Activated CD4-positive, alpha-beta T cell treated with anti-CD3 and anti-CD28 coated beads, Interleukin-2, amount 10 ng/mL, durations not matched to agents 7 days and 5 days (primary cell): Measurements from ENCODE around the gene SCARF1. TPM values are rescaled to one million over a fixed set of nuclear protein-coding genes. Genes with fewer than 3 reads are reported as not detected.

Experiments used
- CTCF ChIA-PET: fragments of 350-600 bp; sonication (Branson Sonifier 250); formaldehyde crosslinking; loops from one replicate; lab custom pipeline; 2021; ENCODE audit warnings: antibody characterized with exemption; lab: Charles Lee
- POLR2A ChIA-PET: fragments of 350-600 bp; sonication (Branson Sonifier 250); formaldehyde crosslinking; loops from one replicate; lab custom pipeline; 2021; ENCODE audit warnings: antibody characterized with exemption; lab: Charles Lee
- DNase-seq: peaks from one replicate; pipeline ENCODE4 v3.0.0-alpha.2; 2020
- H3K27ac Mint-ChIP-seq: one replicate; pipeline ENCODE4 v1.8.0; 2021; ENCODE audit warnings: mild to moderate bottlenecking, moderate library complexity, mixed read lengths
- H3K27me3 Mint-ChIP-seq: one replicate; pipeline ENCODE4 v1.8.0; 2021; ENCODE audit warnings: mixed read lengths
- H3K36me3 Mint-ChIP-seq: one replicate; pipeline ENCODE4 v1.8.0; 2021; ENCODE audit warnings: low read depth, mixed read lengths
- H3K4me1 Mint-ChIP-seq: one replicate; pipeline ENCODE4 v1.8.0; 2021; ENCODE audit warnings: mixed read lengths
- H3K4me3 Mint-ChIP-seq: one replicate; pipeline ENCODE4 v1.8.0; 2021; ENCODE audit warnings: mild to moderate bottlenecking, moderate library complexity, mixed read lengths
- H3K9me3 Mint-ChIP-seq: one replicate; pipeline ENCODE4 v1.8.0; 2021; ENCODE audit warnings: mixed read lengths
- total RNA-seq, 2 experiments: library from RNA; stranded (reverse); gene quantifications; one replicate each; pipeline ENCODE4 v1.2.3, GENCODE V29; 2021

The SCARF1 gene
- total RNA-seq, 2 experiments from 2014 or later = 0.87 to 1.0 TPM

GRCh38 chr17:1601571-1601970 is 44.0 kb downstream of the SCARF1 start:
- Mint-ChIP-seq H3K27me3 (no peaks in the 10 kb centered on the region), H3K36me3 (no peaks in the 10 kb centered on the region), H3K4me1 (no peaks in the 10 kb centered on the region), H3K9me3 (peaks cover 5% of the 10 kb centered on the region), H3K27ac (no peak overlapping the region), H3K4me3 (no peak overlapping the region)
- ChIA-PET CTCF (no interaction called here), POLR2A (no interaction called here)
- no peak for DNase-seq

- Mint-ChIP-seq H3K27ac (no peak overlapping the region), H3K9me3 (peaks cover 5% of the 10 kb centered on the region), H3K4me1 (no peaks in the 10 kb centered on the region), H3K4me3 (no peak overlapping the region), H3K27me3 (no peaks in the 10 kb centered on the region), H3K36me3 (no peaks in the 10 kb centered on the region)
- CTCF ChIA-PET = interaction anchor here (0.6 kb wide), 1 partner anchor 95 kb away, joined by 3 read pairs; no protein-coding TSS in a partner anchor
- POLR2A ChIA-PET = no interaction called here
- no peak for DNase-seq
These were observed 47.0 kb downstream of the SCARF1 start for GRCh38 chr17:1598399-1599095.

GRCh38 chr17:1597861-1598342 is 47.6 kb downstream of the SCARF1 start:
- ChIA-PET CTCF (interaction anchor here (0.6 kb wide), 1 partner anchor 96 kb away, joined by 3 read pairs; no protein-coding TSS in a partner anchor), POLR2A (no interaction called here)
- Mint-ChIP-seq H3K4me1 (peaks cover 3% of the 10 kb centered on the region), H3K27me3 (no peaks in the 10 kb centered on the region), H3K9me3 (peaks cover 5% of the 10 kb centered on the region), H3K36me3 (no peaks in the 10 kb centered on the region), H3K27ac (no peak overlapping the region), H3K4me3 (no peak overlapping the region)
- no peak for DNase-seq

GRCh38 chr17:1593630-1593931 is 52.0 kb downstream of the SCARF1 start:
- peaks cover 6% of the 10 kb centered on the region for H3K4me1 Mint-ChIP-seq
- H3K9me3 Mint-ChIP-seq = no peaks in the 10 kb centered on the region
- ChIA-PET CTCF (no interaction called here), POLR2A (no interaction called here)
- no peak overlapping the region for H3K27ac Mint-ChIP-seq
- H3K36me3 Mint-ChIP-seq = no peaks in the 10 kb centered on the region
- H3K4me3 Mint-ChIP-seq = no peak overlapping the region
- H3K27me3 Mint-ChIP-seq = no peaks in the 10 kb centered on the region
- no peak for DNase-seq

GRCh38 chr17:1592751-1593629 is 52.5 kb downstream of the SCARF1 start:
- POLR2A ChIA-PET = no interaction called here
- CTCF ChIA-PET = no interaction called here
- DNase-seq = no peak
- no peaks in the 10 kb centered on the region for H3K27me3 Mint-ChIP-seq
- peaks cover 6% of the 10 kb centered on the region for H3K4me1 Mint-ChIP-seq
- no peak overlapping the region for H3K4me3 Mint-ChIP-seq
- no peaks in the 10 kb centered on the region for H3K36me3 Mint-ChIP-seq
- no peaks in the 10 kb centered on the region for H3K9me3 Mint-ChIP-seq
- H3K27ac Mint-ChIP-seq = no peak overlapping the region

GRCh38 chr17:1591474-1592090 is 54.0 kb downstream of the SCARF1 start:
- DNase-seq = no peak
- Mint-ChIP-seq H3K4me1 (peaks cover 6% of the 10 kb centered on the region), H3K36me3 (no peaks in the 10 kb centered on the region), H3K4me3 (no peak overlapping the region), H3K27me3 (no peaks in the 10 kb centered on the region), H3K9me3 (no peaks in the 10 kb centered on the region), H3K27ac (no peak overlapping the region)
- CTCF ChIA-PET = interaction anchor here (0.6 kb wide), 1 partner anchor 67 kb away, joined by 3 read pairs; no protein-coding TSS in a partner anchor
- POLR2A ChIA-PET = no interaction called here

- DNase-seq = no peak
- Mint-ChIP-seq H3K4me3 (no peak overlapping the region), H3K9me3 (no peaks in the 10 kb centered on the region), H3K27ac (no peak overlapping the region), H3K27me3 (no peaks in the 10 kb centered on the region), H3K4me1 (peaks cover 6% of the 10 kb centered on the region), H3K36me3 (no peaks in the 10 kb centered on the region)
- ChIA-PET POLR2A (no interaction called here), CTCF (interaction anchor here (0.8 kb wide), 1 partner anchor 22 kb away, joined by 3 read pairs; no protein-coding TSS in a partner anchor)
These were observed 54.6 kb downstream of the SCARF1 start for GRCh38 chr17:1590747-1591473.

GRCh38 chr17:1590029-1590746 is 55.3 kb downstream of the SCARF1 start:
- CTCF ChIA-PET = interaction anchor here (0.8 to 2.1 kb wide), 2 partner anchors 15 to 23 kb away, joined by 3 to 9 read pairs; no protein-coding TSS in a partner anchor
- no peak for DNase-seq

GRCh38 chr17:1588821-1589585 is 56.5 kb downstream of the SCARF1 start:
- no peaks in the 10 kb centered on the region for H3K36me3 Mint-ChIP-seq
- H3K4me1 Mint-ChIP-seq = peaks cover 6% of the 10 kb centered on the region
- no peaks in the 10 kb centered on the region for H3K9me3 Mint-ChIP-seq
- no peak overlapping the region for H3K4me3 Mint-ChIP-seq
- CTCF ChIA-PET = interaction anchor here (0.6 to 2.1 kb wide), 4 partner anchors 14 to 959 kb away, joined by 4 to 9 read pairs (median 6); no protein-coding TSS in a partner anchor
- POLR2A ChIA-PET = no interaction called here
- no peak overlapping the region for H3K27ac Mint-ChIP-seq
- H3K27me3 Mint-ChIP-seq = no peaks in the 10 kb centered on the region
- DNase-seq = no peak

More at GRCh38 chr17:1590029-1590746, 55.3 kb downstream of the SCARF1 start:
- POLR2A ChIA-PET = no interaction called here
- Mint-ChIP-seq H3K9me3 (no peaks in the 10 kb centered on the region), H3K27me3 (no peaks in the 10 kb centered on the region), H3K4me3 (no peak overlapping the region), H3K27ac (no peak overlapping the region), H3K36me3 (no peaks in the 10 kb centered on the region), H3K4me1 (peaks cover 6% of the 10 kb centered on the region)

GRCh38 chr17:1584167-1584566 is 61.4 kb downstream of the SCARF1 start:
- no peaks in the 10 kb centered on the region for H3K27me3 Mint-ChIP-seq
- no peaks in the 10 kb centered on the region for H3K36me3 Mint-ChIP-seq
- ChIA-PET POLR2A (no interaction called here), CTCF (interaction anchor here (1.0 kb wide), 1 partner anchor 223 kb away, joined by 3 read pairs; no protein-coding TSS in a partner anchor)
- DNase-seq = no peak
- no peak overlapping the region for H3K27ac Mint-ChIP-seq
- H3K4me1 Mint-ChIP-seq = no peaks in the 10 kb centered on the region
- no peaks in the 10 kb centered on the region for H3K9me3 Mint-ChIP-seq
- H3K4me3 Mint-ChIP-seq = no peak overlapping the region
